BE2C (cell line): ENCODE results near the gene ZC3H4.

Experiments used
- DNase-seq: peaks from one replicate; pipeline ENCODE4 v3.0.0-alpha.2; 2020
- H3K27me3 ChIP-seq: fragments of 250-450 bp; sonication (Bioruptor Pico); 2 replicates; pipeline ENCODE4 v1.5.1; 2020; ENCODE audit warnings: mild to moderate bottlenecking
- H3K36me3 ChIP-seq: fragments of 250-450 bp; sonication (Bioruptor Pico); 2 replicates; pipeline ENCODE4 v1.5.1; 2020; ENCODE audit warnings: mild to moderate bottlenecking
- H3K4me1 ChIP-seq: fragments of 250-450 bp; sonication (Bioruptor Pico); 2 replicates; pipeline ENCODE4 v1.5.1; 2020
- H3K4me3 ChIP-seq: 2 replicates; pipeline ENCODE4 v1.5.1; 2011; ENCODE audit warnings: low read depth, low read length
- H3K9me3 ChIP-seq: fragments of 250-450 bp; sonication (Bioruptor Pico); 2 replicates; pipeline ENCODE4 v1.5.1; 2020
- CTCF ChIP-seq: IDR thresholded peaks from 2 replicates; pipeline ENCODE4 v1.5.1; 2012; ENCODE audit warnings: mild to moderate bottlenecking, low read depth, low read length

The ZC3H4 gene

GRCh38 chr19:47019431-47020041 lies 94.0 kb downstream of the ZC3H4 start, which contains the start of gene NPAS1:
TSS of gene NPAS1 (plus strand) at chr19:47019837. CDS start at chr19:47021048, 1,211 bp downstream.
- H3K4me3 ChIP-seq: no peak within 1 kb of the TSS
- H3K9me3 ChIP-seq: no peaks in the 10 kb centered on the region
- peaks cover 60% of the 10 kb centered on the region for H3K27me3 ChIP-seq
- DNase-seq: no peak
- H3K4me1 ChIP-seq: no peaks in the 10 kb centered on the region; the same call in 1 of the 2 replicates
- TF ChIP-seq CTCF: no peak
- H3K36me3 ChIP-seq: no peaks in the 10 kb centered on the region

- Histone ChIP-seq H3K27me3 (peaks cover 54% of the 10 kb centered on the region), H3K36me3 (no peaks in the 10 kb centered on the region), H3K9me3 (no peaks in the 10 kb centered on the region), H3K4me1 (no peaks in the 10 kb centered on the region; the same call in 1 of the 2 replicates), H3K4me3 (no peak overlapping the region)
- TF ChIP-seq CTCF: no peak
- no peak for DNase-seq
These were observed 94.7 kb downstream of the ZC3H4 start for GRCh38 chr19:47018923-47019322.
